ENCODE results near the gene TPX2. TPM values are rescaled to one million over a fixed set of nuclear protein-coding genes. Genes with fewer than 3 reads are reported as not detected.
A peak's percentile ranks its signal among the peaks of the same experiment; 100 is the strongest.

TPX2 gene
- total and polyA plus RNA-seq, 7 donors = 0.63 to 8.5 (median 2.2) TPM

GRCh38 chr20:31833130-31833930 lies 94.2 kb downstream of the TPX2 start:
- intact Hi-C loops (cut with DNase I) = no loop called here
- peak overlapping the region; percentile 53 for H3K27ac ChIP-seq
- DNase-seq (peak; percentile 75 to 85), ATAC-seq (peak; percentile 38 to 63 (median 46))
- H3K27me3 ChIP-seq (ENCODE audit: insufficient read depth in 3 of 3, low read length in 2 of 3) = no peaks in the 10 kb centered on the region
- no peak overlapping the region for H3K4me3 ChIP-seq
- TF ChIP-seq CTCF (IDR thresholded peaks at IDR 0.05) = peak; percentile 74
- no peaks in the 10 kb centered on the region for H3K9me3 ChIP-seq
- peaks cover 31% of the 10 kb centered on the region for H3K4me1 ChIP-seq
- WGBS, 3 donors = 56 to 62% (median 56%) methylated on average over 14 of the region's 14 CpGs
- peaks cover 0 to 71% of the 10 kb centered on the region in 2 donors for H3K36me3 ChIP-seq (ENCODE audit: insufficient read depth in 1 of 2, low read depth in 1 of 2)

GRCh38 chr20:31833931-31834521 lies 94.9 kb downstream of the TPX2 start:
- Histone ChIP-seq H3K9me3 (no peaks in the 10 kb centered on the region), H3K27me3 (ENCODE audit: insufficient read depth in 3 of 3, low read length in 2 of 3) (no peaks in the 10 kb centered on the region), H3K27ac (peak overlapping the region; percentile 53), H3K36me3 (ENCODE audit: insufficient read depth in 1 of 2, low read depth in 1 of 2) (peaks cover 0 to 64% of the 10 kb centered on the region in 2 donors), H3K4me1 (peaks cover 31% of the 10 kb centered on the region), H3K4me3 (no peak overlapping the region)
- intact Hi-C loops (cut with DNase I) = no loop called here
- ATAC-seq (no peak), DNase-seq (no peak)
- no peak for TF ChIP-seq CTCF (IDR thresholded peaks at IDR 0.05)
- WGBS, 3 donors = 69 to 74% (median 71%) methylated on average over 17 to 20 of the region's 20 CpGs

GRCh38 chr20:31835554-31835953 lies 96.5 kb downstream of the TPX2 start:
- 32 to 58% (median 44%) methylated on average over 9 of the region's 9 CpGs for WGBS, 3 donors

More at GRCh38 chr20:31835554-31835953, 96.5 kb downstream of the TPX2 start:
- Histone ChIP-seq H3K27me3 (ENCODE audit: insufficient read depth in 3 of 3, low read length in 2 of 3) (no peaks in the 10 kb centered on the region), H3K4me1 (peaks cover 31% of the 10 kb centered on the region), H3K9me3 (no peaks in the 10 kb centered on the region), H3K27ac (peak overlapping the region; percentile 67), H3K4me3 (no peak overlapping the region), H3K36me3 (ENCODE audit: insufficient read depth in 1 of 2, low read depth in 1 of 2) (peaks cover 0 to 49% of the 10 kb centered on the region in 2 donors)
- DNase-seq = no peak
- TF ChIP-seq CTCF (IDR thresholded peaks at IDR 0.05) = no peak
- ATAC-seq = peak in 2 of 4 donors; percentile 0 to 1
- intact Hi-C loops (cut with DNase I) = loop anchor here in 1 of 2 donors (5.0 kb wide), 1 partner anchor 108 kb away; no protein-coding TSS in a partner anchor
